A549 treated with RU486 at 1 μM for 4 hours (cell line): ENCODE results near the gene LZIC. TPM values are rescaled to one million over a fixed set of nuclear protein-coding genes. Genes with fewer than 3 reads are reported as not detected.

ENCODE experiments used
- total RNA-seq: library from RNA; stranded (reverse); fragments of 200-300 nt; extraction: Qiagen RNA extraction; gene quantifications from 5 replicates; pipeline ENCODE4 v1.2.3, GENCODE V29; 2022; ENCODE audit warnings: low read depth

The LZIC gene
- 16.9 to 32.1 TPM (median 20.2 TPM) in 5 replicates for total RNA-seq

DNA sequence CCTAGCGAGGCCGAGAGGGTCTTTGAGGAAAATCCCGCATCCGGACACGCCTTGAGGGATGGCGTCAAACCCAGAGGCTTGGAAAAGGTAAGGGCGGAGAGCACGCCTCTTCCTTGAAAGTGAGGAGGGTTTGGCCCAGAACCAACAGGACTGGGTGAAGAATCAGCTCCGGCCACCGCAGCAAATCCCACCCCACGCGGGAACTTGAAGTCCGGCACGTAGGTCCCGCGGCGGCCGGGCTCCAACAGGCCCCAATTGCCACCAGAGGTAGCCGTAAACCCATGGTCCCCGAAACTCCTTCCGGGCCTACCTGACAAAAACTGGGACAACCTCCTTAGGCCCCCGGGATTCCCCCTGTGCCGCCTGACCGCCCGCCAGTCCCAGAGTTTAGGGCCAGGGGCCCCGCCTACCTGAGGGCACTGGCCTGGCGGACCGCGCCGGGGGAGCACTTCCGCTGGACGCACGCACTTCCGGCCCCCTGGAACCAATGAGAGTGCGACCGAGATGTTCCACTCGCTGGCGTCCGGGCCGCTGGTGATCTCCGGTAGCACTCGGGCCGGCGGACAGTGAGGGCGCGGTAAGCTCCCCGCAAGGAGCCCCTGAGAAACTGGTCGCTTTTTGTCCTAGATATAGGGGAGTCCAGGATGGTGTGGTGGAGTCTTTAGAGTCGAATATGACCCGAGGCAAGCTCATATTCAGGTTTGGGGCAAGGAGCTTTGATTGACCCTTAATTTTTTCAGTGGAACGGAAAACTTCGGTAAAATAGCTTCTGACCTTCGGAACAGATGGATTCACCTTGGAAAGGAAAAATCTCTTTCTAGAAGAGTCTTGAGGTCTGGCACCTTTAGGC lies at the start of gene LZIC, which contains the start of gene NMNAT1:
TSS of gene LZIC (minus strand) at position 453 of the 850 bp plus-strand sequence. CDS start 6,772 bp downstream, outside the sequence.
TSS of gene NMNAT1 (plus strand) at position 537 of the 850 bp plus-strand sequence. CDS start 28,599 bp downstream, outside the sequence.

DNA sequence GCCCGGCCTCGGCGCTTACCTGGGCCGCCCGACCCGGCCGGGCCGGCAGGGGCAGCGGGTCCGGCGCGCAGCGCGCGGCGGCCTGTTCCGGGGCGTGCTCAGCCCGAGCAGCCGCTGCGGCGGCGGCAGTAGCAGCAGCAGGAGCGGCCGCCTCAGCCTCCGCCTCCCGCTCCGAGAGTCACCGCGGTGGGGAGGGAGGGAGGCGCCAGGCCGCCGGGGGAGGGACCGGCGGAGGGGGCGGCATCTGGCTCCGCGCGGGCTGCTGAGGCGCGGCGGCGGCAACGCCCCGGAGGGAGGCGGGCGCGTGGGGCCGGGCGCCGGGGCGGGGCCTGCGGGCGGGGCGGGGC lies 33.1 kb downstream of the LZIC start, which contains the start of gene CTNNBIP1:
TSS of gene CTNNBIP1 (minus strand) at position 194 of the 347 bp plus-strand sequence. CDS start 38,205 bp downstream, outside the sequence.

Other genes with a start within 250 kb of the LZIC start
- 60.8 to 69.5 TPM (median 64.2 TPM) in 5 replicates for gene CLSTN1, start 119.4 kb downstream of the LZIC start, total RNA-seq
- 6.9 to 12.7 TPM (median 10.5 TPM) in 5 replicates for gene CTNNBIP1, start 33.1 kb downstream of the LZIC start, total RNA-seq
- gene NMNAT1, start 84 bp upstream of the LZIC start, total RNA-seq: 1.8 to 2.7 TPM (median 2.2 TPM) in 5 replicates
- gene RBP7, start 53.8 kb upstream of the LZIC start, total RNA-seq: 5.4 to 6.3 TPM (median 5.7 TPM) in 5 replicates
- gene UBE4B, start 89.6 kb upstream of the LZIC start, total RNA-seq: 13.0 to 13.7 TPM (median 13.4 TPM) in 5 replicates